NCI-H2081 (cell line): Measurements from ENCODE around the gene PPP1R13B.
"Not testable (repeated sequence)": the region's sequence is repeated elsewhere in the genome, so short reads cannot be mapped to it uniquely, and the experiment has no call there.

Experiments
- DNase-seq, 2 experiments: peaks; one replicate each; lab custom pipeline; 2025; lab: John Stamatoyannopoulos, UW

Gene PPP1R13B

GRCh38 chr14:103699901-103700752 is 147.2 kb downstream of the PPP1R13B start:
- no peak for DNase-seq

GRCh38 chr14:103699261-103699661 is 148.1 kb downstream of the PPP1R13B start:
- no peak for DNase-seq

- DNase-seq = peak in 1 of 2 experiments; percentile 34
Observed at GRCh38 chr14:103698380-103699260, 148.8 kb downstream of the PPP1R13B start.

- DNase-seq = no peak
Observed at GRCh38 chr14:103697603-103698379, 149.6 kb downstream of the PPP1R13B start.

- DNase-seq = no peak
Observed at GRCh38 chr14:103697206-103697602, 150.2 kb downstream of the PPP1R13B start.

- peak in 1 of 2 experiments; percentile 25 for DNase-seq
Observed at GRCh38 chr14:103696466-103697071, 150.8 kb downstream of the PPP1R13B start.

GRCh38 chr14:103696070-103696402 is 151.3 kb downstream of the PPP1R13B start:
- no peak for DNase-seq

GRCh38 chr14:103695296-103696069 is 151.9 kb downstream of the PPP1R13B start:
- no peak for DNase-seq

- DNase-seq = no peak
Observed at GRCh38 chr14:103694572-103695026, 152.8 kb downstream of the PPP1R13B start.

- no peak for DNase-seq
Observed at GRCh38 chr14:103693515-103693914, 153.9 kb downstream of the PPP1R13B start.

GRCh38 chr14:103692871-103693270 is 154.5 kb downstream of the PPP1R13B start:
- no peak for DNase-seq

GRCh38 chr14:103692159-103692558 is 155.2 kb downstream of the PPP1R13B start:
- no peak for DNase-seq

GRCh38 chr14:103691655-103692054 is 155.7 kb downstream of the PPP1R13B start:
- not testable (repeated sequence) for DNase-seq

- DNase-seq = no peak
Observed at GRCh38 chr14:103690332-103690731, 157.0 kb downstream of the PPP1R13B start.

- DNase-seq = no peak
Observed at GRCh38 chr14:103688906-103689902, 158.2 kb downstream of the PPP1R13B start.

- no peak for DNase-seq
Observed at GRCh38 chr14:103688441-103688840, 158.9 kb downstream of the PPP1R13B start.

GRCh38 chr14:103687712-103688111 is 159.7 kb downstream of the PPP1R13B start:
- DNase-seq = no peak

GRCh38 chr14:103686831-103687485 is 160.4 kb downstream of the PPP1R13B start:
- no peak for DNase-seq
